Activated T-cell treated with anti-CD3 and anti-CD28 coated beads, Interleukin-2, amount 50 U/mL, for 48 hours (primary cell): Measurements from ENCODE around the gene KCNQ1.

Experiments
- DNase-seq, 2 experiments: peaks; one replicate each; pipeline ENCODE4 v3.0.0-alpha.2; 2020

Gene KCNQ1

GRCh38 chr11:2837096-2837601 is 392.3 kb downstream of the KCNQ1 start:
- DNase-seq = no peak

GRCh38 chr11:2837651-2838050 is 392.8 kb downstream of the KCNQ1 start:
- DNase-seq = no peak

- no peak for DNase-seq
Observed at GRCh38 chr11:2838091-2838490, 393.3 kb downstream of the KCNQ1 start.

- DNase-seq = no peak
Observed at GRCh38 chr11:2838676-2839294, 394.0 kb downstream of the KCNQ1 start.

GRCh38 chr11:2839395-2839943 is 394.7 kb downstream of the KCNQ1 start:
- DNase-seq = no peak

- no peak for DNase-seq
Observed at GRCh38 chr11:2841411-2842190, 396.8 kb downstream of the KCNQ1 start.

GRCh38 chr11:2842876-2843275 is 398.1 kb downstream of the KCNQ1 start:
- DNase-seq = no peak

GRCh38 chr11:2843551-2843950 is 398.7 kb downstream of the KCNQ1 start:
- DNase-seq = no peak

GRCh38 chr11:2844116-2844842 is 399.5 kb downstream of the KCNQ1 start:
- no peak for DNase-seq

GRCh38 chr11:2844996-2845395 is 400.2 kb downstream of the KCNQ1 start:
- DNase-seq = no peak

GRCh38 chr11:2846056-2846455 is 401.2 kb downstream of the KCNQ1 start:
- DNase-seq = no peak

- no peak for DNase-seq
Observed at GRCh38 chr11:2846470-2846869, 401.7 kb downstream of the KCNQ1 start.

GRCh38 chr11:2847561-2847960 is 402.8 kb downstream of the KCNQ1 start:
- DNase-seq = no peak

GRCh38 chr11:2848497-2848896 is 403.7 kb downstream of the KCNQ1 start:
- no peak for DNase-seq

- DNase-seq = no peak
Observed at GRCh38 chr11:2849994-2850770, 405.4 kb downstream of the KCNQ1 start.

GRCh38 chr11:2853401-2853800 is 408.6 kb downstream of the KCNQ1 start:
- DNase-seq = no peak

GRCh38 chr11:2853997-2854560 is 409.3 kb downstream of the KCNQ1 start:
- no peak for DNase-seq

GRCh38 chr11:2855162-2855561 is 410.4 kb downstream of the KCNQ1 start:
- DNase-seq = no peak

- no peak for DNase-seq
Observed at GRCh38 chr11:2857276-2857675, 412.5 kb downstream of the KCNQ1 start.

GRCh38 chr11:2857918-2858317 is 413.1 kb downstream of the KCNQ1 start:
- DNase-seq = no peak

- no peak for DNase-seq
Observed at GRCh38 chr11:2858995-2859698, 414.3 kb downstream of the KCNQ1 start.

- DNase-seq = no peak
Observed at GRCh38 chr11:2859699-2860037, 414.9 kb downstream of the KCNQ1 start.
